Measurements from ENCODE around the gene GIPC3. TPM values are rescaled to one million over a fixed set of nuclear protein-coding genes. Genes with fewer than 3 reads are reported as not detected.

GIPC3 gene
- total RNA-seq, 2 donors from 2014 or later: 0.93 to 1.5 TPM

DNA sequence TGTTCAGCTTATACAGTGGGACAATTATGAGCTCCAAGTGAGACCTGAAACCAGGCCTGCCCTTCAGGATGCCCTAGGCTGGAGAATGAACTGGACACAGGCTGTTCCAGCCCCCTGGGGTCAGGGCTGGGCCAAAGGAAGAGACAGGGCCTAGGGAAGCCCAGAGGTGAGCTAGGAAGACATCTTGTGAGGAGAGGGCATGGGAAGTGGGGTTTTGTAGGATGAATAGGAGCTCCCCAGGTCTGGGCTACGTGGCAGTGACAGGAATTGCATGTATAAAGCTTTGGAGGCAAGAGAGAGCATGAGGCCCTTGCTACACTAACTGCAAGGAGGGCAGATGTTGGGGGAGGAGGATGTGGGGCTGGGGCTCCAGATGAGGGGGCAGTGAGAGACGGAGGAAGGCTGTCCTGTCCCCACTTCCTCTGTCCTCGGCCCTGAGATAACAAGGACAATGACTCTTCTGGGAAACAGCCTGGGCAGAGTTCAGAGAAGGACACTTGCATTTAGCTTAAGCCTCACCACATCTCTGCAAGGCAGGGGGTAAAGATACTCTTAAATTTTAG lies 22.9 kb downstream of the GIPC3 start:
- Histone ChIP-seq H3K9ac (ENCODE audit: extremely low read depth, low read length, poor library complexity, severe bottlenecking) (no peak overlapping the region), H3K4me1 (ENCODE audit: control insufficient read depth, insufficient read depth, low read length) (no peaks in the 10 kb centered on the region), H3K27me3 (ENCODE audit: control insufficient read depth, insufficient read depth, low read length, poor library complexity, severe bottlenecking) (peaks cover 16% of the 10 kb centered on the region), H3K36me3 (ENCODE audit: control insufficient read depth, insufficient read depth, low read length) (peaks cover 7% of the 10 kb centered on the region), H3K27ac (ENCODE audit: low read depth, low read length) (no peak overlapping the region), H3K4me3 (ENCODE audit: low read length) (no peak overlapping the region), H3K9me3 (ENCODE audit: control insufficient read depth, low read length) (no peaks in the 10 kb centered on the region)
- Mint-ChIP-seq H3K4me3 (no peak overlapping the region), H3K4me1 (peaks cover 6% of the 10 kb centered on the region), H3K9me3 (no peaks in the 10 kb centered on the region), H3K27me3 (ENCODE audit: insufficient read depth) (peaks cover 2% of the 10 kb centered on the region), H3K36me3 (ENCODE audit: low read depth) (peaks cover 13% of the 10 kb centered on the region), H3K27ac (no peak overlapping the region)
- 75 to 88% methylated on average over 2 to 3 of the region's 3 CpGs for WGBS, 2 experiments (ENCODE audit: insufficient coverage in 1 of 2, insufficient read length in 1 of 2)
- TF ChIP-seq, protein P1, sequence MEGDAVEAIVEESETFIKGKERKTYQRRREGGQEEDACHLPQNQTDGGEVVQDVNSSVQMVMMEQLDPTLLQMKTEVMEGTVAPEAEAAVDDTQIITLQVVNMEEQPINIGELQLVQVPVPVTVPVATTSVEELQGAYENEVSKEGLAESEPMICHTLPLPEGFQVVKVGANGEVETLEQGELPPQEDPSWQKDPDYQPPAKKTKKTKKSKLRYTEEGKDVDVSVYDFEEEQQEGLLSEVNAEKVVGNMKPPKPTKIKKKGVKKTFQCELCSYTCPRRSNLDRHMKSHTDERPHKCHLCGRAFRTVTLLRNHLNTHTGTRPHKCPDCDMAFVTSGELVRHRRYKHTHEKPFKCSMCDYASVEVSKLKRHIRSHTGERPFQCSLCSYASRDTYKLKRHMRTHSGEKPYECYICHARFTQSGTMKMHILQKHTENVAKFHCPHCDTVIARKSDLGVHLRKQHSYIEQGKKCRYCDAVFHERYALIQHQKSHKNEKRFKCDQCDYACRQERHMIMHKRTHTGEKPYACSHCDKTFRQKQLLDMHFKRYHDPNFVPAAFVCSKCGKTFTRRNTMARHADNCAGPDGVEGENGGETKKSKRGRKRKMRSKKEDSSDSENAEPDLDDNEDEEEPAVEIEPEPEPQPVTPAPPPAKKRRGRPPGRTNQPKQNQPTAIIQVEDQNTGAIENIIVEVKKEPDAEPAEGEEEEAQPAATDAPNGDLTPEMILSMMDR (conservative IDR thresholded peaks at IDR 0.05): no peak
- DNase-seq: no peak

GRCh38 chr19:3608750-3609322 lies 23.6 kb downstream of the GIPC3 start:
- Mint-ChIP-seq H3K36me3 (ENCODE audit: low read depth) (peaks cover 17% of the 10 kb centered on the region), H3K27me3 (ENCODE audit: insufficient read depth) (peaks cover 2% of the 10 kb centered on the region), H3K4me1 (peaks cover 6% of the 10 kb centered on the region), H3K27ac (no peak overlapping the region), H3K4me3 (no peak overlapping the region), H3K9me3 (no peaks in the 10 kb centered on the region)
- no peak for DNase-seq
- Histone ChIP-seq H3K4me1 (ENCODE audit: control insufficient read depth, insufficient read depth, low read length) (no peaks in the 10 kb centered on the region), H3K27ac (ENCODE audit: low read depth, low read length) (no peak overlapping the region), H3K36me3 (ENCODE audit: control insufficient read depth, insufficient read depth, low read length) (peaks cover 7% of the 10 kb centered on the region), H3K4me3 (ENCODE audit: low read length) (no peak overlapping the region), H3K9me3 (ENCODE audit: control insufficient read depth, low read length) (no peaks in the 10 kb centered on the region), H3K27me3 (ENCODE audit: control insufficient read depth, insufficient read depth, low read length, poor library complexity, severe bottlenecking) (peaks cover 16% of the 10 kb centered on the region), H3K9ac (ENCODE audit: extremely low read depth, low read length, poor library complexity, severe bottlenecking) (no peak overlapping the region)
- TF ChIP-seq, protein P1 (conservative IDR thresholded peaks at IDR 0.05): no peak
- 93 to 98% methylated on average over 8 to 21 of the region's 21 CpGs for WGBS, 2 experiments (ENCODE audit: insufficient coverage in 1 of 2, insufficient read length in 1 of 2)

DNA sequence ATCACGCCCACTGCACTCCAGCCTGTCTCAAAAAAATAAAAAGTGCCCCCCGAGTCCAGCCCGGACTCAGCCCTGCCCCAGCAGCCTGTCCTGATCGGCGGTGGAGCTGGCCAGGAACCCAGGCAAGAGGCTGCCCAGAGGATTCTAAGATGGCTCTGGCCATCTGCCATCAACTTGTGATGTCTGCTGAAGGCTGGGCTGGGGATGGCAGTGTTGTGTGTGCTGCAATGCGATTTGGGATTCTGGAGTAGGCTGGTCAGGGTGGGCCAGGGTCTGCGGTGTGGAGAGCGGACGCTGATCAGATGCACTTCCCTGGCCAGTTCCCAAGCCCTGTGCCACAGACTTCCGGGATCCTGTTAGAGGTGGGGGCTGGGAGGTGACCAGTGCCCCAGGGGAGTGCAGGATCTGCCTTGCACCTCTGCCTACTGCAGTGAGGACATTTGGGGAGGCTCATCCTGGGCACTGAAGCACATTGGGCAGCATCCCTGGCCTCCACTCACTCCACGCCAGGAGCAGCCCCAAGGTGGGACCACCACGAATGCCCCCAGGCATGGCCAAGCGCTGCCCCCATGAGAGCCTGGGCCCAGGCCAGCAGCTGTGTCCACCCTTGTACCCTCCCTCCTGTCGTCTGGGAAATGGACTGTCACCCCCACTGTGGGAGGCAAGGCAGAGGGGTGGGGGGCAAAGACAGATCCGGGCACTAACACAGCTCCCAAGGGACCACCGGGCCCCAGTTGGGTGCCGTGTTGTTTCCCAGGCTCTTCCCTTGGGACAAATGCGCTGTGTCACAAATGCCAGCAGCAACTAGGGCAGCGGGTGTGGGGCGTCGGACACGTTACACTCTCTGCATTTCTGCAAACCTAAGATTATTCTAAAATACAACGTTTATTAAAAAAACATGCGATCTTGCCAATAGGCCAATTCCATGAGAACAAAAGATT lies 24.8 kb downstream of the GIPC3 start:
- WGBS, 2 experiments (ENCODE audit: insufficient coverage in 1 of 2, insufficient read length in 1 of 2): 94 to 95% methylated on average over 19 to 24 of the region's 24 CpGs
- H3K9ac ChIP-seq (ENCODE audit: extremely low read depth, low read length, poor library complexity, severe bottlenecking): no peak overlapping the region
- Mint-ChIP-seq H3K4me3 (no peak overlapping the region), H3K9me3 (no peaks in the 10 kb centered on the region), H3K27me3 (ENCODE audit: insufficient read depth) (peaks cover 2% of the 10 kb centered on the region), H3K27ac (no peak overlapping the region), H3K36me3 (ENCODE audit: low read depth) (peaks cover 17% of the 10 kb centered on the region), H3K4me1 (peaks cover 6% of the 10 kb centered on the region)
- H3K4me3 ChIP-seq (ENCODE audit: low read length): no peak overlapping the region
- peaks cover 14% of the 10 kb centered on the region for H3K27me3 ChIP-seq (ENCODE audit: control insufficient read depth, insufficient read depth, low read length, poor library complexity, severe bottlenecking)
- H3K27ac ChIP-seq (ENCODE audit: low read depth, low read length): no peak overlapping the region
- no peak for DNase-seq
- no peaks in the 10 kb centered on the region for H3K4me1 ChIP-seq (ENCODE audit: control insufficient read depth, insufficient read depth, low read length)
- H3K9me3 ChIP-seq (ENCODE audit: control insufficient read depth, low read length): no peaks in the 10 kb centered on the region
- H3K36me3 ChIP-seq (ENCODE audit: control insufficient read depth, insufficient read depth, low read length): peaks cover 7% of the 10 kb centered on the region
- TF ChIP-seq, protein P1 (conservative IDR thresholded peaks at IDR 0.05): no peak

Data from endodermal cell (in vitro differentiated cells).